T-helper 1 cell (primary cell): ENCODE data around the gene AP5M1.
"Not testable (repeated sequence)": the region's sequence is repeated elsewhere in the genome, so short reads cannot be mapped to it uniquely, and the experiment has no call there.

Experiments
- DNase-seq, 5 donors: peaks; one replicate each; pipeline ENCODE4 v3.0.0-alpha.2; 2012 to 2020

Gene AP5M1

DNA sequence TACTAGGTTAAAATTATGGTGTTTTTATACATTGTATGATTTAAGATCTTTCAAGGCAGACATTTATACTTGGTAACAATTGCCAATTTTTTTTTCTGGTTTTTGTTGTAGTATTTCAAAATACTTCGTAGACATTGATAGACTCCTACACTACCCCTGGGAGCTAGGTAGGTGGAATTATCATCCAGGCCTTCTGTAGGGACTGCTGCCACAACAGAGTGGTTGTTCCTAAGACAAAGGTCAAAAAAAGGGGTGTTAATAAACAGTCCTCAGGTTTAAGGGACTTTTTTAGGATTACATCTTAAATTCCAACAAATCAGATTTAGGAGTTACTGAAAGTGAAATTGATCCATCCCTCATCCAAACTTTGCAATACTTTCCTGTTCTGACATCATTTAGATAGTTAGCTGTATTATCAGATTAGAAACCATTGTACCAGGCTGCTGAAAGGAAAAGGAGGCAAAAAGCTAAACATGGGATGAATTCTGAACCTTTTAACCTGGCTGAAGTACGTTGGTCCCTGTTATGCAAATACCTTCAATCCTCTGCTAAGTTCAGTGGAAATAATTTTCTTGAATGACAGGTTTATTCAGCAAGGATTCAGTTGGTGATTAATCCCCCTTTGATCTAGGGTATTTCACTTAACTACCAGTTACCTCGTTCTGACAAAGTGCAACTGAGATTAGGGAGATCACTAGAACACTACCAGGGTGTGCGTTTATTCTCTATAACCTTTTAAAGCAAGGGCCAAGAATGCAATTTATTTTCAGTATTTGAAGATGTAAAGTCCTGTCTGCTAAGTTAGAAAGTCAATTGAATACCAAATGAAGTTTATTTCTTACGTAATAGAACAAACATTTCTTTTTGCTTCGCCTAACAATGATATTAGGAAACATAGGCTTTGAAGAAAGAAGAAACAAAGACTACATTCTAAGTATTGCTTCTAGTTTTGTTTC, 23.2 kb downstream of the AP5M1 start:
- no peak for DNase-seq

DNA sequence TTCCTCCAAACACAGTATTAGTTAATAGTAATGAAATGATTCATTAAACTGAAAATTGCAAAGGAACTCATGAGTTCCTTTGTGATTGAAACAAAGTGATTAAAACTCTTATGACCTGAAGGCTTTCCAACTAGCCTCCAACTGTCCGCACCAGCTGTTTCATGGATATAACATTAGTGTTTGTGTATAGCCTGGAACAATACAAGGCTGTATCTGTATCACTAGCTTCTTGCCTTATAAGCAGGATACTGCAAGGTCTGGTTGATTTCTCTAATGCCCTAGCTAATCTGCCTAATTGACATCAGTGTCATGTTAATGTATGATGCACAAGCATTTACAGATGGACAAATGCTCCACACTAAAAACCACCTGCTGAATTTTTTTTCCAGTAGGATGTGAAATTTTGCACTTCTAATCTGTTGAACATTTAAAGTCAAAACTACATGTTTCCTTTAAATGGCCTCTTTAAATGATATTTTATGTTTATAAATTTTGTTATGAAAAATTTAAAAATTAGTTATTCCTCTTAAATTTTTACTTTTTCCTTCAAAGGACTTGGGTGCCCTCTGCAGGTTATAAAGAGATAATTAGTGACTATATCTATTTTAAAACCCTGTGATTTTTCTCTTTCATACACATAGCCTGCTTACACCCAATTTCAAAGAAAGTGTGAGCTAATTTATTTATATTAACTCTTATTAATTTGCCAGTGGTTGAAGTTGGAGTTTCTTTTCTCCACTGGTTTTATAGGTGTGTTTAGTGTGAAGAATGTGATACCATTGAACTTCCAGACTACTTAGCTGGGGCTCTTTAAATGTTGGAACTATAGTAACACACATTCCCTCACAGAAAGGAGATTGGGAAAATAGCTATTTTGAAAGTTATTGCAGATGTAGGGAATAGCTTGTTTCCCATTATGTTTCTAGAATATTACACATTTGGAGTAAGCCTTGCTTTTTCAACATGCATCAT, 25.4 kb downstream of the AP5M1 start:
- no peak for DNase-seq

DNA sequence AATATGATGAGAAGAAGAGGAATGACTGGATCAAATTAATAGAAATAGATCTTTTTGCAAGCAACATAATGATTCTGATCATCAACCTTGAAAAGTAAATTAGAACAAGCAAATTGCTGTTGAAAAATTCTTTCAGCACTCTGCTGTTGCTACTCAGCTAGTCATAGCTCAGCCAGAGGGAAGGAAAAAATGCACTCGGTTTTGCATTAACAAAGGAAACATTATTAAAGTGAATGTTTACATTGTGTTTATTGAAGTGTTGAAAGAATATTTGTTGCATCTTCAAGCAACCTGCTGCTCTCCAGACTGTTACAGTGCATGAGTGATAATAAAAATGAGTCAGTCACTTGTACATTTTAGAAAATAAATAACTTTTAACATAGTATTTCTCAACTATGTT, 26.5 kb downstream of the AP5M1 start:
- DNase-seq = no peak

- no peak for DNase-seq
Observed at GRCh38 chr14:57297852-57298251, 29.1 kb downstream of the AP5M1 start.

DNA sequence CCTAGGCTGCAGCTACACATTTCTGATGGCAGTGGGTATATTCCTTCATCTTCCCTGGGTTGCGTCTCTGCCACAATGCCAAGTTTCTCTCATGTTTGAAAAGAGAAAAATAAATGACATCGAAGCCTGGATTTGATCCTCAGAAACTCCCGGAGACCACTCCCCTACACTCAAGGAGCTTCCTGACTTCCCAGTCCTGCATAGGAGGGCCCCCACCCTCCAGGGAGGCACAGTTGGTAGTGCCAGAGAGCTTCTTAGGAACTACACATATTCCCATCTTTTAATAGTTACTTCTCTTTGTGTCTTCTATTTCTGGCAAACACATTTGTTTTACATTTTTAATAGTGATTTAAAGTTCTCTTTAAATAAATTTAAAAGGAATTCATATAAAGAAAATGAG, 30.7 kb downstream of the AP5M1 start:
- DNase-seq = no peak

GRCh38 chr14:57302883-57303282, 34.1 kb downstream of the AP5M1 start:
- DNase-seq = no peak

GRCh38 chr14:57314396-57315089, 45.8 kb downstream of the AP5M1 start:
- DNase-seq = no peak

DNA sequence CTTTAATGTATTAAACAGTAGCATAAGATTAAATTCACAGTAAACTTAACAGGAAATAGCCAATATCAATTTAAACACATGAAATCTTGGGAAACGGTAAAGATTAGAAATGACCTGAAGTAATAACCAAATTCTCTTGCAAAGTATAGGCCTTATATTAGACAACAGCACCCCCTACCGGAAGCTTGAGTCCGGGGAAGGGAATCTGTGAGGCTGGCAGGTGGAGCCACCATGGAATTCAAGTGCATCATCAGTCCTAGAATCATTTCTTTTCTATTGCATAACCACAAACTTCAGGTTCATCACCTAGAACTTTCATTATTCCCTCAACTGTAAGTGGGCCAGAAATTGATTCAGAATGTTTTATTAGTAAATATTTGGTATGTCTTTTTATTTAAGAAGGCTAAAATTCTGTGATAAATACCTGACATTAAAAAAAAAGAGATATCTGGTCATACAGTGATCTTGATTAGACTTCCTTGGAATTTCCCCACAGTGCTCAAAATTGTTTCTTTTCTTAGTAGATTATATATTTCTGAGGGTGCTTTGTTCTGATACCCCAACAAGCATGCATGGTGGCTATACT, 48.6 kb downstream of the AP5M1 start:
- DNase-seq = peak; percentile 28 to 72 (median 56)

DNA sequence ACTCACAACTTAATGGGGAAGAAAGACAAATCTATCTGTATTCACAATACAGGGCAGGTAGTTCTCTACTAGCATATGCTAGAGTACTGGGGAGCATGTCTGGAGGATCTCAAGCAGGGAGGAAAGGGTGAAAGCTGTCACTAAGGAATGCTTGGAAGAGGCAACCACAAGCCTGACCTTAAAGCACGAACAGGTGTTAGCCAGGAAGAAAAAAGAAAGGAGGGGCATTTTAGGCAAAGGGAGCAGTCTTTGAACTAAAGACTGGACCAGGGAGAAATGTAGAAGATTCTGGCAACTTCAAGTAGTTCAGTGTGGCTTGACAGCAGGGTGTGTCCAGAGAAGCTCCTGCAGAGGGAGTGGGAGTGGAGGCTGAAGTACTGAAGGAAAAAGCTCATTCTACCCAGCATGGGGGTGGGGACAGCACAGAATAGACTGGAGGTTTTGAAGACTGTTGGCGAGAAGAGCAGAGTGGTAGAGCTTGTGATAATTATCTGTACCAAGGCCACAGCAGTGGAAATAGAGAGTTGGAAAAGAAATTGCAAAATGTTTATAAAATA, 50.9 kb downstream of the AP5M1 start:
- DNase-seq = no peak

- DNase-seq = no peak
Observed at GRCh38 chr14:57323721-57324120, 55.0 kb downstream of the AP5M1 start.

DNA sequence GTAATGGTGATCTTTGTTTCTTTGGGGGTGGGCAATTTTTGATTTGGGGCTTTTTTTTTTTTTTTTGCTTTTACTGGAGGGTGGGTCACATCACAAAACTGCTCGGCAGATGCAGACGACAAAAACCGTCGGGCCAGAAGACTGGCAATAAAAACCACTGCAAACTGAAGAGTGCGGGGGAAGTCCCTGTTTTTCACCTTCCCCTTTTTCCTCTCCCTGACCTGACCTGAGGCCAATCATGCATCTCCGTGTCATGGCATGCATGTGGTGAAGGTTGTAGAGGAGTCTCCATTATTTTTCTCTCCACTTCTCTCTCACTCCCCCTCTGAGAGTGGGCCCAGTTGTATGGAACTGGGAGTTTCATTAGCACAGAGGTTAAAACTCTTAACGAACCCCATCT, 57.5 kb downstream of the AP5M1 start:
- no peak for DNase-seq

DNA sequence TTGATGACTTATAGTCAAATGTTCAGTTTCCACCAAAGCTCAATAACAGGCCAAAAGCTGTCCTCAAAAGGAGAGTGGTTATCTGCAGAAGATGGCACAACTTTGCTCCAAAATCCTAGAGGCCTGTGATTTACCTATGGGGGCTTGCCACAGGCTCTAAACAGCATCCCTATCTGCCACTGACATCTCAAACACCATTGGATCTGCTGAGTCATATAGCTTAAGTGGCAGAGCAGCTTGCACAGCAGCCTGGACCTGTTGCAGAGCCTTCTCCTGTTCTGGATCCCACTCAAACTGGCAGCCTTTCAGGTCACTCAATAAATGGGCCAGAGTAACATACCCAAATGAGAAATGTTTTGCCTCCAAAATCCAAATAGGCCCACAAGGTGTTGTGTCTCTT, 61.1 kb downstream of the AP5M1 start:
- no peak for DNase-seq

DNA sequence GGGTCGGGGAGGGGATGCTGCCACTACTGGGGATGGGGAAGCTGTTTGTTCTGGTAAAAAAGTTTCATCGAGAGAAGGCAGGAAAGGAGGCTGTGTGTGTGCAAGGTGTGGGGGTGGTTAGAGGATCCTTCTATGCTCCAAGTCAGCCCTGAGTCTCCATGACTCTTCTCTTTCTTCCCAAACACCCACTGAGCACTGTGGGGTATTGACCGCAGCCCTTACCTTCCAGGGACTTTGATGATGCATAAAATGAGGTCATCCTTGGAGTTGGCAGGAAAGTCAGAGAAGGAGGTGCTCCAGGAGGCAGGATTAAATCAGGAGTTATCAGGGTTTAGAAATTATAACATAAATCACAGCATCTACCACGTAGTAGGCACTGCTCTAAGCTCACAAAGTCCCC, 63.7 kb downstream of the AP5M1 start:
- not testable (repeated sequence) for DNase-seq

DNA sequence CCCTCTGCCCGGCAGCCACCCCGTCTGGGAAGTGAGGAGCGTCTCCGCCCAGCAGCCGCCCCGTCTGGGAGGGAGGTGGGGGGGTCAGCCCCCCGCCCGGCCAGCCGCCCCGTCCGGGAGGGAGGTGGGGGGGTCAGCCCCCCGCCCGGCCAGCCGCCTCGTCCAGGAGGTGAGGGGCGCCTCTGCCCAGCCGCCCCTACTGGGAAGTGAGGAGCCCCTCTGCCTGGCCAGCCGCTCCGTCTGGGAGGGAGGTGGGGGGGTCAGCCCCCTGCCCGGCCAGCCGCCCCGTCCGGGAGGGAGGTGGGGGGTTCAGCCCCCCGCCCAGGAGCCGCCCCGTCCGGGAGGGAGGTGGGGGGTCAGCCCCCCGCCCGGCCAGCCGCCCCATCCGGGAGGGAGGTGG, 65.0 kb downstream of the AP5M1 start:
- DNase-seq = not testable (repeated sequence)

DNA sequence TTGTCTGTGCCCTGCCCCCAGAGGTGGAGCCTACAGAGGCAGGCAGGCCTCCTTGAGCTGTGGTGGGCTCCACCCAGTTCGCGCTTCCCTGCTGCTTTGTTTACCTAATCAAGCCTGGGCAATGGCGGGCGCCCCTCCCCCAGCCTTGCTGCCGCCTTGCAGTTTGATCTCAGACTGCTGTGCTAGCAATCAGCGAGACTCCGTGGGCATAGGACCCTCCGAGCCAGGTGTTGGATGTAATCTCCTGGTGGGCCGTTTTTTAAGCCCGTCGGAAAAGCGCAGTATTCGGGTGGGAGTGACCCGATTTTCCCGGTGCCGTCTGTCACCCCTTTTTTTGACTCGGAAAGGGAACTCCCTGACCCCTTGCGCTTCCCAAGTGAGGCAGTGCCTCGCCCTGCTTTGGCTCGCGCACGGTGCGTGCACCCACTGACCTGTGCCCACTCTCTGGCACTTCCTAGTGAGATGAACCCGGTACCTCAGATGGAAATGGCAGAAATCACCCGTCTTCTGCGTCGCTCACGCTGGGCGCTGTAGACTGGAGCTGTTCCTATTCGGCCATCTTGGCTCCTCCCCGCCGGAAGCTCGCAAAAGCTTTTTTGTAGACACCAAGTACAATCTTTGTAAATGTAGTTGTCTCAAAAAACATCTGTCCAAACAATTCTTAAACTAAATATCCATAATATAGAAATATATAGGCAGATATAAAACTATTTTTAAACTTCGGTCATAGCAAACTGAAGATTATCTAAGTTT, 75.0 kb downstream of the AP5M1 start:
- not testable (repeated sequence) for DNase-seq

GRCh38 chr14:57345106-57345505, 76.3 kb downstream of the AP5M1 start:
- no peak for DNase-seq

GRCh38 chr14:57346741-57347140, 78.0 kb downstream of the AP5M1 start:
- DNase-seq = no peak
